GM23248 (cell line): ENCODE measurements around the gene NAA25. TPM values are rescaled to one million over a fixed set of nuclear protein-coding genes. Genes with fewer than 3 reads are reported as not detected.

Experiments used
- DNase-seq: peaks from one replicate; pipeline ENCODE4 v3.0.0-alpha.2; 2015
- H2AFZ ChIP-seq: fragments of 200-600 bp; sonication (generic); 2 replicates; pipeline ENCODE4 v1.6.1; 2016; ENCODE audit warnings: antibody characterized with exemption
- H3F3A ChIP-seq: fragments of 200-600 bp; sonication (generic); 2 replicates; pipeline ENCODE4 v1.6.1; 2016; ENCODE audit warnings: mild to moderate bottlenecking, antibody characterized with exemption, mixed run types; ENCODE audit not compliant: insufficient read depth
- H3K27ac ChIP-seq: fragments of 200-600 bp; sonication (generic); 2 replicates; pipeline ENCODE4 v1.5.1; 2016; ENCODE audit warnings: mild to moderate bottlenecking
- H3K27me3 ChIP-seq: fragments of 200-600 bp; sonication (generic); replicated peaks from 2 replicates; pipeline ENCODE4 v1.6.1; 2016; ENCODE audit warnings: mild to moderate bottlenecking; ENCODE audit not compliant: insufficient read depth
- H3K36me3 ChIP-seq: fragments of 200-600 bp; sonication (generic); 2 replicates; pipeline ENCODE4 v1.6.1; 2016; ENCODE audit warnings: low read depth, mild to moderate bottlenecking
- H3K4me1 ChIP-seq: fragments of 200-600 bp; sonication (generic); 2 replicates; pipeline ENCODE4 v1.6.1; 2016; ENCODE audit warnings: mild to moderate bottlenecking; ENCODE audit not compliant: insufficient read depth
- H3K4me2 ChIP-seq: fragments of 200-600 bp; sonication (generic); one replicate; pipeline ENCODE4 v1.6.1; 2016; ENCODE audit warnings: mild to moderate bottlenecking; ENCODE audit not compliant: unreplicated experiment
- H3K4me3 ChIP-seq: fragments of 200-600 bp; sonication (generic); 2 replicates; pipeline ENCODE4 v1.5.1; 2016; ENCODE audit warnings: mild to moderate bottlenecking
- H3K79me2 ChIP-seq: fragments of 200-600 bp; sonication (generic); 2 replicates; pipeline ENCODE4 v1.6.1; 2016; ENCODE audit warnings: mild to moderate bottlenecking; ENCODE audit not compliant: insufficient read depth
- H3K9ac ChIP-seq: fragments of 200-600 bp; sonication (generic); 2 replicates; pipeline ENCODE4 v1.6.1; 2016; ENCODE audit warnings: mild to moderate bottlenecking
- H3K9me2 ChIP-seq: fragments of 200-600 bp; sonication (generic); 2 replicates; pipeline ENCODE4 v1.6.1; 2016; ENCODE audit warnings: mixed run types, mild to moderate bottlenecking, moderate library complexity; ENCODE audit not compliant: insufficient read depth
- H3K9me3 ChIP-seq: fragments of 200-600 bp; sonication (generic); one replicate; pipeline ENCODE4 v1.6.1; 2017; ENCODE audit warnings: low read depth
- H4K20me1 ChIP-seq: fragments of 200-600 bp; sonication (generic); 2 replicates; pipeline ENCODE4 v1.6.0; 2016; ENCODE audit not compliant: insufficient read depth
- EZH2 ChIP-seq: fragments of 200-600 bp; sonication (generic); IDR thresholded peaks from 2 replicates; pipeline ENCODE4 v1.6.1; 2018; ENCODE audit warnings: antibody characterized with exemption, mild to moderate bottlenecking; ENCODE audit not compliant: insufficient read depth, poor library complexity, severe bottlenecking
- EZH2phosphoT487 ChIP-seq: fragments of 200-600 bp; sonication (generic); IDR thresholded peaks from 2 replicates; pipeline ENCODE4 v1.6.1; 2018; ENCODE audit warnings: antibody characterized with exemption, moderate library complexity, mild to moderate bottlenecking, low read depth; ENCODE audit not compliant: insufficient read depth
- WGBS, 2 experiments: methylation state at CpG; one replicate each; pipeline ENCODE4 v1.1.6; 2015 to 2017; ENCODE audit warnings: low lambda C conversion rate in 2 of 2, low coverage in 1 of 2; ENCODE audit errors: missing lambda C conversion rate in 2 of 2; 5-methylcytosine and 5-hydroxymethylcytosine counted together
- in situ Hi-C: fragments of 300-500 bp; cut with MboI; formaldehyde crosslinking; loops from 2 replicates; pipeline ENCODE4 v1.15.0; 2020
- polyA plus RNA-seq: library from polyadenylated mRNA; unstranded; fragments of >200 nt; fragmentation: Nextera tagmentation; extraction: Ambion mirVana; gene quantifications from 2 replicates; pipeline ENCODE4 v1.2.1, GENCODE V29; 2016
- total RNA-seq: library from RNA; depleted of rRNA; stranded (reverse); fragments of >200 nt; shearing (Covaris generic); gene quantifications from 2 replicates; pipeline ENCODE4 v1.2.3, GENCODE V29; 2014

Gene NAA25
- total and polyA plus RNA-seq, 2 experiments from 2014 or later: 15.2 to 16.1 TPM

GRCh38 chr12:111993292-111994150 is 115.1 kb downstream of the NAA25 start:
- H3K4me2 ChIP-seq: no peak overlapping the region
- H3K4me1 ChIP-seq: no peaks in the 10 kb centered on the region
- 93 to 96% methylated on average over 2 of the region's 2 CpGs for WGBS, 2 experiments
- no peak for DNase-seq
- in situ Hi-C loops: no loop called here
- TF ChIP-seq EZH2 (no peak), EZH2phosphoT487 (no peak)
- no peaks in the 10 kb centered on the region for H3K27me3 ChIP-seq
- H3K36me3 ChIP-seq: no peaks in the 10 kb centered on the region
- H3K9me3 ChIP-seq: no peaks in the 10 kb centered on the region
- no peak overlapping the region for H2AFZ ChIP-seq
- H3K9me2 ChIP-seq: no peaks in the 10 kb centered on the region
- no peaks in the 10 kb centered on the region for H3K79me2 ChIP-seq
- no peak overlapping the region for H3K27ac ChIP-seq
- H3K9ac ChIP-seq: no peak overlapping the region
- H3K4me3 ChIP-seq: no peak overlapping the region
- H3F3A ChIP-seq: no peaks in the 10 kb centered on the region
- H4K20me1 ChIP-seq: no peaks in the 10 kb centered on the region

- in situ Hi-C loops: no loop called here
- Histone ChIP-seq H3K4me2 (no peak overlapping the region), H3K4me3 (no peak overlapping the region), H3K79me2 (no peaks in the 10 kb centered on the region), H2AFZ (no peak overlapping the region), H3K4me1 (no peaks in the 10 kb centered on the region), H3K9me3 (no peaks in the 10 kb centered on the region), H3K27me3 (no peaks in the 10 kb centered on the region), H3K9ac (no peak overlapping the region), H3K27ac (no peak overlapping the region), H4K20me1 (no peaks in the 10 kb centered on the region), H3F3A (no peaks in the 10 kb centered on the region), H3K9me2 (no peaks in the 10 kb centered on the region), H3K36me3 (no peaks in the 10 kb centered on the region)
- WGBS, 2 experiments: 67 to 70% methylated on average over 6 of the region's 6 CpGs
- no peak for TF ChIP-seq EZH2
- no peak for TF ChIP-seq EZH2phosphoT487
- DNase-seq: no peak
These were observed 116.1 kb downstream of the NAA25 start for GRCh38 chr12:111992464-111992863.

- Histone ChIP-seq H3F3A (no peaks in the 10 kb centered on the region), H3K79me2 (no peaks in the 10 kb centered on the region), H3K4me2 (no peak overlapping the region), H2AFZ (no peak overlapping the region), H3K36me3 (no peaks in the 10 kb centered on the region), H3K9me3 (no peaks in the 10 kb centered on the region), H3K4me1 (no peaks in the 10 kb centered on the region), H3K27ac (no peak overlapping the region), H3K9me2 (no peaks in the 10 kb centered on the region), H3K9ac (no peak overlapping the region), H3K27me3 (no peaks in the 10 kb centered on the region), H3K4me3 (no peak overlapping the region), H4K20me1 (no peaks in the 10 kb centered on the region)
- in situ Hi-C loops: no loop called here
- no peak for TF ChIP-seq EZH2phosphoT487
- TF ChIP-seq EZH2: no peak
- no peak for DNase-seq
- WGBS, 2 experiments: 90 to 97% methylated on average over 2 to 4 of the region's 4 CpGs
These were observed 116.6 kb downstream of the NAA25 start for GRCh38 chr12:111991946-111992345.

- 79 to 81% methylated on average over 2 of the region's 2 CpGs for WGBS, 2 experiments
- in situ Hi-C loops: no loop called here
- Histone ChIP-seq H3K27ac (no peak overlapping the region), H3K9me3 (no peaks in the 10 kb centered on the region), H3K4me3 (no peak overlapping the region), H3K4me1 (no peaks in the 10 kb centered on the region), H3K4me2 (no peak overlapping the region), H2AFZ (no peak overlapping the region), H3K27me3 (no peaks in the 10 kb centered on the region), H3K79me2 (no peaks in the 10 kb centered on the region), H3K36me3 (no peaks in the 10 kb centered on the region), H3F3A (no peaks in the 10 kb centered on the region), H4K20me1 (no peaks in the 10 kb centered on the region), H3K9ac (no peak overlapping the region), H3K9me2 (no peaks in the 10 kb centered on the region)
- DNase-seq: no peak
- TF ChIP-seq EZH2phosphoT487 (no peak), EZH2 (no peak)
These were observed 117.0 kb downstream of the NAA25 start for GRCh38 chr12:111991535-111991934.
